Sigmoid colon (tissue), 7 donors: ENCODE measurements around the gene NRTN. TPM values are rescaled to one million over a fixed set of nuclear protein-coding genes. Genes with fewer than 3 reads are reported as not detected.
"Not testable (repeated sequence)": the region's sequence is repeated elsewhere in the genome, so short reads cannot be mapped to it uniquely, and the experiment has no call there.

Source experiments
- DNase-seq: peaks from one replicate; pipeline ENCODE4 v3.0.0-alpha.2; 2019
- H3K27ac ChIP-seq, 4 donors: fragments of 200-600 bp; sonication (generic); one replicate each; pipeline ENCODE4 v1.5.1; 2016 to 2019; ENCODE audit warnings: mild to moderate bottlenecking in 1 of 4
- H3K27me3 ChIP-seq, 3 donors: fragments of 200-600 bp; sonication (generic); one replicate each; pipeline ENCODE4 v1.5.1; 2019; ENCODE audit warnings: mild to moderate bottlenecking in 1 of 3
- H3K36me3 ChIP-seq, 4 donors: fragments of 200-600 bp; sonication (generic); one replicate each; pipeline ENCODE4 v1.5.1; 2016 to 2019
- H3K4me1 ChIP-seq, 4 donors: fragments of 200-600 bp; sonication (generic); one replicate each; pipeline ENCODE4 v1.5.1; 2017 to 2019
- H3K4me3 ChIP-seq, 4 donors: fragments of 200-600 bp; sonication (generic); one replicate each; pipeline ENCODE4 v1.5.1; 2017 to 2019; ENCODE audit warnings: mild to moderate bottlenecking in 2 of 4, moderate library complexity in 1 of 4
- H3K9me3 ChIP-seq, 4 donors: fragments of 200-600 bp in 3 of 4; sonication (generic) in 3 of 4; one replicate each; pipeline versions ENCODE4 v1.5.1 to v1.6.1; 2013 to 2019
- CTCF ChIP-seq, 4 experiments: fragments of 450-650 bp in 3 of 4; fragments of 200-600 bp in 1 of 4; IDR thresholded peaks; one replicate each; pipeline ENCODE4 v1.5.1; 2016 to 2019; ENCODE audit warnings: antibody characterized with exemption in 4 of 4, mild to moderate bottlenecking in 3 of 4, moderate library complexity in 2 of 4
- EP300 ChIP-seq, 4 donors: sonication (generic); formaldehyde crosslinking; IDR thresholded peaks; one replicate each; pipeline ENCODE4 v1.6.1; 2017; ENCODE audit warnings: antibody characterized with exemption in 4 of 4
- POLR2A ChIP-seq, 2 donors: fragments of 450-650 bp; IDR thresholded peaks; one replicate each; pipeline ENCODE4 v1.6.1; 2016; ENCODE audit warnings: antibody characterized with exemption in 2 of 2, mild to moderate bottlenecking in 2 of 2, moderate library complexity in 2 of 2
- POLR2AphosphoS5 ChIP-seq, 4 donors: sonication (generic); formaldehyde crosslinking; IDR thresholded peaks; one replicate each; pipeline ENCODE4 v1.6.1; 2017; ENCODE audit warnings: antibody characterized with exemption in 4 of 4
- WGBS, 2 donors: extraction: QIAGEN DNeasy Blood & Tissue Kit; methylation state at CpG; one replicate each; pipeline ENCODE4 v1.1.7; 2013; 5-methylcytosine and 5-hydroxymethylcytosine counted together
- intact Hi-C: fragments of 100-400 bp; cut with DNase I; formaldehyde crosslinking; loops from one replicate; pipeline ENCODE4 v1.15.1; 2023
- polyA plus RNA-seq, 3 donors: library from polyadenylated mRNA; stranded (reverse); fragments of 200-250 nt; gene quantifications; one replicate each; pipeline ENCODE4 v1.2.3, GENCODE V29; 2013
- total RNA-seq, 4 donors: library from RNA; depleted of rRNA; stranded (reverse); fragments of >200 nt; gene quantifications; one replicate each; pipeline ENCODE4 v1.1.0, GENCODE V29; 2016
- donor health status: healthy with polysubstance abuse.
- donor health status: Bipolar disorder and iron deficiency.
- donor health status: healthy.

The NRTN gene
- total and polyA plus RNA-seq, 7 donors = 1.7 to 12.2 (median 6.6) TPM; not detected in 2

DNA sequence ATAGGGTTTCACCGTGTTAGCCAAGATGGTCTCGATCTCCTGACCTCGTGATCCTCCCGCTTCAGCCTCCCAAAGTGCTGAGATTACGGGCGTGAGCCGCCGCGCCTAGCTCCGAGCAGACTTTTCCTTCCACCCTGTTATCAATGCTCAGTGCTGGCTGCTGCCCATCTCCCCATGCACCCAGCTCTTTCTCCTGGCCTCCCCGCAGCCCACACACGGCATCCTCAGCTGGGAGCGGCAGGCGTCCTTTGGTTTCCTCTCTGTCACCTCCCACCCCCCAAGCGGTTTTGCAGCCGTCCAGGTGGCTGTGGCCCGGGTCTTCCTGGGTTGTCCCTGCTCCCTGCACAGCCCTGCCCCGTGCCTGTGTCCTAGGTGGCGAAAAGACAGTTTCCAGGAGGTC is 32.5 kb upstream of the NRTN start:
- no peaks in the 10 kb centered on the region for H3K36me3 ChIP-seq
- no peaks in the 10 kb centered on the region for H3K27me3 ChIP-seq
- intact Hi-C loops = no loop called here
- H3K27ac ChIP-seq = no peak overlapping the region
- DNase-seq = no peak
- WGBS, 2 donors = 71 to 82% methylated on average over 19 of the region's 19 CpGs
- no peak overlapping the region for H3K4me3 ChIP-seq
- TF ChIP-seq EP300 (IDR thresholded peaks at IDR 0.05) (no peak), CTCF (IDR thresholded peaks at IDR 0.05) (no peak), POLR2A (IDR thresholded peaks at IDR 0.05) (no peak), POLR2AphosphoS5 (IDR thresholded peaks at IDR 0.05) (no peak)
- no peaks in the 10 kb centered on the region for H3K9me3 ChIP-seq
- H3K4me1 ChIP-seq = no peaks in the 10 kb centered on the region

- no peaks in the 10 kb centered on the region for H3K27me3 ChIP-seq
- H3K27ac ChIP-seq = no peak overlapping the region
- H3K36me3 ChIP-seq = no peaks in the 10 kb centered on the region
- intact Hi-C loops = no loop called here
- no peak overlapping the region for H3K4me3 ChIP-seq
- WGBS, 2 donors = 82 to 92% methylated on average over 5 of the region's 5 CpGs
- no peaks in the 10 kb centered on the region for H3K9me3 ChIP-seq
- TF ChIP-seq POLR2A (IDR thresholded peaks at IDR 0.05) (no peak), CTCF (IDR thresholded peaks at IDR 0.05) (no peak), POLR2AphosphoS5 (IDR thresholded peaks at IDR 0.05) (no peak), EP300 (IDR thresholded peaks at IDR 0.05) (no peak)
- no peaks in the 10 kb centered on the region for H3K4me1 ChIP-seq
- DNase-seq = no peak
Observed at GRCh38 chr19:5773276-5773675, 31.6 kb upstream of the NRTN start.

DNA sequence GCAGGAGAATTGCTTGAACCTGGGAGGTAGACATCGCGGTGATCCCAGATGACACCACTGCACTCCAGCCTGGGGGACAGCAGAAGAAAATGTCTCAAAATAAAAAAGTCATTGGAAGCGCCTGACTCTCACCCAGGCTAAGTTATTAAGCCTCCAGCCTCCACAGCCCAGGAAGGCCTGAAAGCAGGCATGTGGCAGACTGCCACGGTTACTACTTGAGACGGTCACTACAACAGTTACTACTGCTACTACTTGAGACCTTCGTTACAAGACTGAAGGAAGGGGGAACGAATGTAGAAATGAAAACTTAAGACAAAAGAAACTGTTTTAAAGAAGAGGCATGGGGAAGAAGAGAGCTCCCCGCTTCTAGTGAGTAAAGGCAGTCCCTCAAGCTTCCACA is 29.9 kb upstream of the NRTN start:
- H3K4me3 ChIP-seq = no peak overlapping the region
- H3K9me3 ChIP-seq = no peaks in the 10 kb centered on the region
- no peak for DNase-seq
- TF ChIP-seq EP300 (IDR thresholded peaks at IDR 0.05) (no peak), CTCF (IDR thresholded peaks at IDR 0.05) (no peak), POLR2AphosphoS5 (IDR thresholded peaks at IDR 0.05) (no peak), POLR2A (IDR thresholded peaks at IDR 0.05) (no peak)
- WGBS, 2 donors = 56 to 82% methylated on average over 8 of the region's 8 CpGs
- no peaks in the 10 kb centered on the region for H3K27me3 ChIP-seq
- no peaks in the 10 kb centered on the region for H3K4me1 ChIP-seq
- H3K27ac ChIP-seq = no peak overlapping the region
- H3K36me3 ChIP-seq = no peaks in the 10 kb centered on the region
- intact Hi-C loops = no loop called here

GRCh38 chr19:5775668-5776309 is 29.1 kb upstream of the NRTN start:
- Histone ChIP-seq H3K27me3 (no peaks in the 10 kb centered on the region), H3K36me3 (no peaks in the 10 kb centered on the region), H3K27ac (no peak overlapping the region), H3K4me1 (no peaks in the 10 kb centered on the region), H3K9me3 (no peaks in the 10 kb centered on the region), H3K4me3 (no peak overlapping the region)
- intact Hi-C loops = no loop called here
- DNase-seq = no peak
- 50 to 70% methylated on average over 17 of the region's 17 CpGs for WGBS, 2 donors
- no peak for TF ChIP-seq CTCF (IDR thresholded peaks at IDR 0.05)
- TF ChIP-seq EP300 (IDR thresholded peaks at IDR 0.05) = no peak
- no peak for TF ChIP-seq POLR2A (IDR thresholded peaks at IDR 0.05)
- TF ChIP-seq POLR2AphosphoS5 (IDR thresholded peaks at IDR 0.05) = no peak

DNA sequence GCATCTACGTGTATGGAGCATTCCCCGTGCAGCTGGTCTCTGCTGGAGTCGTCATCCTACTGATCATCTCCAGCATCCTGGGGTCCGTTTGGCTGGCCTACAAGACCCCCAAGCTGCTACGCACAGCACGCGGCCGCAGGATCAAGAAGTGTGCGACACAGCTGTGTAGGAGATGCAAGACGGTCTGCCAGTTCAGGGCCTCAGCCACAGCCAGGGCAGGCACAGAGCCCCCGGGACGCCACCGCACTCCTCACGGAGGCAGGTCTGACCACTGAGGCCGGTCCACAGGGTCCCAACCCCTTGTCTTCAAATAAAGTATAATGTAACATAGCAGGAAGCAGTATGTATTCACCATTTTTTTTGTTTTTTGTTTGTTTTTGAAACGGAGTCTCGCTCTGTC is 26.5 kb upstream of the NRTN start:
- Histone ChIP-seq H3K27ac (no peak overlapping the region), H3K27me3 (no peaks in the 10 kb centered on the region), H3K36me3 (no peaks in the 10 kb centered on the region), H3K4me3 (no peak overlapping the region), H3K4me1 (no peaks in the 10 kb centered on the region), H3K9me3 (no peaks in the 10 kb centered on the region)
- no peak for TF ChIP-seq EP300 (IDR thresholded peaks at IDR 0.05)
- no peak for TF ChIP-seq POLR2AphosphoS5 (IDR thresholded peaks at IDR 0.05)
- TF ChIP-seq POLR2A (IDR thresholded peaks at IDR 0.05) = no peak
- TF ChIP-seq CTCF (IDR thresholded peaks at IDR 0.05) = no peak
- intact Hi-C loops = no loop called here
- no peak for DNase-seq
- WGBS, 2 donors = 82 to 85% methylated on average over 17 of the region's 17 CpGs

DNA sequence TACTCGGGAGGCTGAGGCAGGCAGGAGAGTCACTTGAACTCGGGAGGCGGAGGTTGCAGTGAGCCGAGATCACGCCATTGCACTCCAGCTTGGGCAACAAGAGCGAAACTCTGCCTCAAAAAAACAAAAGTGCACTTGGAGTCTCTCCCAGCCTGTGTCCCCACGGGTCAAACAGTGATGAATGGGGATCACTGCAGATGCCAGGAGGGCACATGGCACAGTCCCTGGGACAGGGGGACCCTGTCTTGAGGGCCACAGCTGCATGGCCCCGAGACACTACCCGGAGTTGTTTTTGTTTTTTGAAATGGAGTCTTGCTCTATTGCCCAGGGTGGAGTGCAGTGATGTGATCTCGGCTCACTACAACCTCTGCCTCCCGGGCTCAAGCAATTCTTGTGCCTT is 24.0 kb upstream of the NRTN start:
- WGBS, 2 donors = 77 to 88% methylated on average over 11 of the region's 11 CpGs
- H3K4me1 ChIP-seq, H3K27ac ChIP-seq, H3K4me3 ChIP-seq, H3K9me3 ChIP-seq, intact Hi-C loops, DNase-seq, H3K27me3 ChIP-seq: not testable (repeated sequence)
- H3K36me3 ChIP-seq = peaks cover under 1 to 21% (median 12%) of the 10 kb centered on the region in 4 donors
